ENCODE results near the gene SUV39H1. TPM values are rescaled to one million over a fixed set of nuclear protein-coding genes. Genes with fewer than 3 reads are reported as not detected.
"Not testable (repeated sequence)": the region's sequence is repeated elsewhere in the genome, so short reads cannot be mapped to it uniquely, and the experiment has no call there.

Gene SUV39H1
- total RNA-seq, 4 donors from 2014 or later, result 3.4 to 11.7 (median 5.1) TPM

GRCh38 chrX:48663241-48663640 lies 33.3 kb upstream of the SUV39H1 start:
- TF ChIP-seq CTCF (IDR thresholded peaks at IDR 0.05) (no peak), EP300 (IDR thresholded peaks at IDR 0.05) (no peak), POLR2A (IDR thresholded peaks at IDR 0.05) (no peak), POLR2AphosphoS5 (IDR thresholded peaks at IDR 0.05) (no peak)
- H3K9me3 ChIP-seq, result no peaks in the 10 kb centered on the region
- no peaks in the 10 kb centered on the region for H3K27me3 ChIP-seq
- no peak overlapping the region for H3K27ac ChIP-seq
- no peak for ATAC-seq
- no peaks in the 10 kb centered on the region for H3K4me1 ChIP-seq
- no peaks in the 10 kb centered on the region for H3K36me3 ChIP-seq
- 67% methylated on average over 1 of the region's 1 CpG; no CpG with 5 or more reads in 1 of the 2 donors for WGBS, 2 donors (ENCODE audit: low coverage in 1 of 2)
- H3K4me3 ChIP-seq, result no peak overlapping the region

- TF ChIP-seq POLR2AphosphoS5 (IDR thresholded peaks at IDR 0.05) (no peak), CTCF (IDR thresholded peaks at IDR 0.05) (no peak), POLR2A (IDR thresholded peaks at IDR 0.05) (no peak), EP300 (IDR thresholded peaks at IDR 0.05) (no peak)
- WGBS, 2 donors (ENCODE audit: low coverage in 1 of 2), result 78% methylated on average over 1 of the region's 1 CpG; no CpG with 5 or more reads in 1 of the 2 donors
- H3K27me3 ChIP-seq, result no peaks in the 10 kb centered on the region
- no peaks in the 10 kb centered on the region for H3K9me3 ChIP-seq
- no peak overlapping the region for H3K4me3 ChIP-seq
- no peak overlapping the region for H3K27ac ChIP-seq
- no peaks in the 10 kb centered on the region for H3K36me3 ChIP-seq
- no peak for ATAC-seq
- no peaks in the 10 kb centered on the region for H3K4me1 ChIP-seq
Observed at GRCh38 chrX:48664156-48664555, 32.4 kb upstream of the SUV39H1 start.

DNA sequence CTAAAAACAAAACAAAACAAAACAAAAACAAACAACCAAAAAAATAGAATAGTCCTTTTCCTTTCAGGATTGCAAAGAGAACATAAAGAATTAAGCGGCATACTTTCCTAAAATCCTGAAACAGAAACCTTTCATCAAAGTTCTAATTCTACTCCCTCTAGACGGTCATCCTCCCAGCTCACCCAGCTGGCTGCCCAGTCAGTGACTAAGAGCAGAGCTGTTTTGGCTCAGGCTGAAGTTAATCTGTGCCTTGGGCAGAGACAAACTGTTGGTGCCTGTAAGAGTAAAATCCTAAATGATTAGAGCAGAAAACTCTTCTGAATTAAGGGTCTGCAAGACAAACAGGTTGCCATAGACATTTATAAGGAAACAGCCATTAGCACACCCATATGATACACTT lies 30.5 kb upstream of the SUV39H1 start:
- no peak for TF ChIP-seq POLR2AphosphoS5 (IDR thresholded peaks at IDR 0.05)
- no peak for TF ChIP-seq POLR2A (IDR thresholded peaks at IDR 0.05)
- TF ChIP-seq EP300 (IDR thresholded peaks at IDR 0.05), result no peak
- 30 to 83% methylated on average over 2 of the region's 2 CpGs for WGBS, 2 donors (ENCODE audit: low coverage in 1 of 2)
- ATAC-seq, result no peak
- H3K4me1 ChIP-seq, result no peaks in the 10 kb centered on the region
- no peaks in the 10 kb centered on the region for H3K36me3 ChIP-seq
- H3K27ac ChIP-seq, result no peak overlapping the region
- H3K9me3 ChIP-seq, result no peaks in the 10 kb centered on the region
- H3K4me3 ChIP-seq, result no peak overlapping the region
- no peaks in the 10 kb centered on the region for H3K27me3 ChIP-seq

- WGBS, 2 donors (ENCODE audit: low coverage in 1 of 2), result 50% methylated on average over 1 of the region's 4 CpGs; no CpG with 5 or more reads in 1 of the 2 donors
- TF ChIP-seq EP300 (IDR thresholded peaks at IDR 0.05) (no peak), POLR2A (IDR thresholded peaks at IDR 0.05) (no peak), CTCF (IDR thresholded peaks at IDR 0.05) (no peak), POLR2AphosphoS5 (IDR thresholded peaks at IDR 0.05) (no peak)
Observed at GRCh38 chrX:48666649-48667048, 29.9 kb upstream of the SUV39H1 start.

GRCh38 chrX:48667509-48667908 lies 29.0 kb upstream of the SUV39H1 start:
- 57% methylated on average over 3 of the region's 4 CpGs; no CpG with 5 or more reads in 1 of the 2 donors for WGBS, 2 donors (ENCODE audit: low coverage in 1 of 2)
- no peaks in the 10 kb centered on the region for H3K4me1 ChIP-seq
- H3K36me3 ChIP-seq, result no peaks in the 10 kb centered on the region
- no peak for ATAC-seq
- H3K4me3 ChIP-seq, result no peak overlapping the region
- no peaks in the 10 kb centered on the region for H3K27me3 ChIP-seq
- H3K27ac ChIP-seq, result no peak overlapping the region
- H3K9me3 ChIP-seq, result no peaks in the 10 kb centered on the region
- TF ChIP-seq CTCF (IDR thresholded peaks at IDR 0.05) (no peak), POLR2A (IDR thresholded peaks at IDR 0.05) (no peak), EP300 (IDR thresholded peaks at IDR 0.05) (no peak), POLR2AphosphoS5 (IDR thresholded peaks at IDR 0.05) (no peak)

More at GRCh38 chrX:48666649-48667048, 29.9 kb upstream of the SUV39H1 start:
- no peaks in the 10 kb centered on the region for H3K27me3 ChIP-seq
- H3K36me3 ChIP-seq, result no peaks in the 10 kb centered on the region
- H3K4me1 ChIP-seq, result no peaks in the 10 kb centered on the region
- H3K9me3 ChIP-seq, result no peaks in the 10 kb centered on the region
- ATAC-seq, result no peak
- H3K27ac ChIP-seq, result no peak overlapping the region
- no peak overlapping the region for H3K4me3 ChIP-seq

DNA sequence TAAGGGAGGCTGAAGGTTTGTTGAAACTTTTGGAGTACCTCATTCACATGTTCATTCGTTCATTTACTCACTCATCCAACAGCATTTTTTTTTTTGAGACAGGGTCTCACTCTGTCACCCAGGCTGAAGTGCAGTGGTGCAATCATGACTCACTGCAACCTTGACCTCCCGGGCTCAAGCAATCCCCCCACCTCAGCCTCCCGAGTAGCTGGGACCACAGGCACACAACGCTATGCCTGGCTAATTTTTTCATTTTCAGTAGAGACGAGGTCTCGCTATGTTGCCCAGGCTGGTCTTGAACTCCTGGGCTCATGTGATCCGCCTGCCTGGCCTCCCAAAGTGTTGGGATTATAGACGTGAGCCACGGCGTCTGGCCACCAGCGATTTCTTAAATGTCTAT lies 28.3 kb upstream of the SUV39H1 start:
- not testable (repeated sequence) for H3K27me3 ChIP-seq, H3K36me3 ChIP-seq, H3K9me3 ChIP-seq, H3K4me1 ChIP-seq, H3K27ac ChIP-seq, ATAC-seq, H3K4me3 ChIP-seq
- WGBS, 2 donors (ENCODE audit: low coverage in 1 of 2), result 78 to 80% methylated on average over 3 to 5 of the region's 11 CpGs

Data from gastroesophageal sphincter (tissue), 4 donors.